Liver (tissue), 9 donors: ENCODE measurements around the gene CACNA1S. TPM values are rescaled to one million over a fixed set of nuclear protein-coding genes. Genes with fewer than 3 reads are reported as not detected.

Experiments used
- DNase-seq: peaks from one replicate; pipeline ENCODE4 v3.0.0-alpha.2; 2017; ENCODE audit warnings: low spot score
- H3K27ac ChIP-seq, 2 donors: one replicate each; pipeline ENCODE4 v1.7.0; 2013; ENCODE audit warnings: inconsistent platforms in 2 of 2, low read length in 2 of 2, control low read depth in 1 of 2, low read depth in 1 of 2, mild to moderate bottlenecking in 1 of 2
- H3K27me3 ChIP-seq, 4 donors: one replicate each; pipeline versions ENCODE4 v1.6.1 to v1.7.0; 2013; ENCODE audit warnings: low read length in 3 of 4, inconsistent platforms in 1 of 4, mild to moderate bottlenecking in 1 of 4, moderate library complexity in 1 of 4; ENCODE audit not compliant: control insufficient read depth in 4 of 4, insufficient read depth in 4 of 4
- H3K36me3 ChIP-seq, 4 donors: one replicate each; pipeline versions ENCODE4 v1.6.1 to v1.7.0; 2013; ENCODE audit warnings: low read length in 3 of 4, mild to moderate bottlenecking in 3 of 4, low read depth in 1 of 4, moderate library complexity in 1 of 4; ENCODE audit not compliant: control insufficient read depth in 4 of 4, insufficient read depth in 3 of 4
- H3K4me1 ChIP-seq, 4 donors: one replicate each; pipeline versions ENCODE4 v1.6.1 to v1.7.0; 2013; ENCODE audit warnings: low read length in 3 of 4, mild to moderate bottlenecking in 3 of 4, moderate library complexity in 1 of 4; ENCODE audit not compliant: control insufficient read depth in 4 of 4, insufficient read depth in 4 of 4
- H3K4me3 ChIP-seq, 3 donors: one replicate each; pipeline versions ENCODE4 v1.6.1 to v1.7.0; 2013; ENCODE audit warnings: low read length in 3 of 3, control low read depth in 1 of 3, low read depth in 1 of 3, mild to moderate bottlenecking in 1 of 3
- H3K9ac ChIP-seq, 2 donors: one replicate each; pipeline ENCODE4 v1.7.0; 2013; ENCODE audit warnings: low read length in 2 of 2, mild to moderate bottlenecking in 2 of 2, moderate library complexity in 2 of 2, control low read depth in 1 of 2, low read depth in 1 of 2
- H3K9me3 ChIP-seq, 4 donors: one replicate each; pipeline versions ENCODE4 v1.6.1 to v1.7.0; 2013; ENCODE audit warnings: low read length in 3 of 4; ENCODE audit not compliant: control insufficient read depth in 4 of 4
- ATF3 ChIP-seq: IDR thresholded peaks from 2 replicates; pipeline ENCODE4 v1.6.1; 2016; ENCODE audit warnings: antibody characterized with exemption
- EGR1 ChIP-seq, 2 donors: IDR thresholded peaks; 2 replicates each; pipeline ENCODE4 v1.6.1; 2016 to 2018; ENCODE audit warnings: antibody characterized with exemption in 2 of 2, low read depth in 2 of 2
- FOXA2 ChIP-seq: IDR thresholded peaks from 2 replicates; pipeline ENCODE4 v1.6.1; 2016; ENCODE audit warnings: antibody characterized with exemption
- HNF4G ChIP-seq: IDR thresholded peaks from 2 replicates; pipeline ENCODE4 v1.6.1; 2016; ENCODE audit warnings: antibody characterized with exemption
- JUND ChIP-seq, 2 donors: IDR thresholded peaks; 2 replicates each; pipeline ENCODE4 v1.6.1; 2016; ENCODE audit warnings: antibody characterized with exemption in 2 of 2
- NR2F2 ChIP-seq: IDR thresholded peaks from 2 replicates; pipeline ENCODE4 v1.6.1; 2016; ENCODE audit warnings: antibody characterized with exemption
- RAD21 ChIP-seq, 2 donors: IDR thresholded peaks; 2 replicates each; pipeline ENCODE4 v1.6.1; 2016; ENCODE audit warnings: antibody characterized with exemption in 2 of 2, mild to moderate bottlenecking in 2 of 2
- REST ChIP-seq: IDR thresholded peaks from 2 replicates; pipeline ENCODE4 v1.6.1; 2016; ENCODE audit warnings: antibody characterized with exemption, mild to moderate bottlenecking
- SP1 ChIP-seq: IDR thresholded peaks from 2 replicates; pipeline ENCODE4 v1.6.1; 2018; ENCODE audit warnings: antibody characterized with exemption, mild to moderate bottlenecking
- YY1 ChIP-seq: IDR thresholded peaks from 2 replicates; pipeline ENCODE4 v1.6.1; 2016; ENCODE audit warnings: antibody characterized with exemption, mild to moderate bottlenecking
- ZBTB33 ChIP-seq: IDR thresholded peaks from 2 replicates; pipeline ENCODE4 v1.6.1; 2016; ENCODE audit warnings: antibody characterized with exemption
- WGBS: extraction: QIAGEN DNeasy Blood & Tissue Kit; methylation state at CpG from one replicate; pipeline ENCODE4 v1.1.7; 2013; 5-methylcytosine and 5-hydroxymethylcytosine counted together
- polyA plus RNA-seq, 2 donors: library from polyadenylated mRNA; stranded (reverse) in 1 of 2; unstranded in 1 of 2; fragments of 200-250 nt in 1 of 2; fragments of >200 nt in 1 of 2; fragmentation: Nextera tagmentation in 1 of 2; extraction: Ambion mirVana in 1 of 2; gene quantifications; one replicate each; pipeline versions ENCODE4 v1.2.1 to v1.2.3, GENCODE V29; 2013 to 2015
- total RNA-seq, 2 donors: library from RNA; depleted of rRNA; stranded (reverse); fragments of >200 nt; gene quantifications; one replicate each; pipeline ENCODE4 v1.2.3, GENCODE V29; 2014
- TF ChIP-seq, protein P1 (sequence below): fragments of 150-350 bp; IDR thresholded peaks from 2 replicates; pipeline ENCODE4 v1.5.1; 2017; ENCODE audit warnings: improper control_type of control experiment, low read depth, low read length; ENCODE audit not compliant: missing input control
- donor health status: healthy.
- donor health status: healthy.
- donor health status: healthy.
- donor health status: healthy.
- donor health status: healthy.

CACNA1S gene
- total and polyA plus RNA-seq, 4 donors = under 0.01 to 0.33 TPM; not detected in 2

GRCh38 chr1:201093561-201093960 is 18.7 kb downstream of the CACNA1S start:
- TF ChIP-seq RAD21 (IDR thresholded peaks at IDR 0.05) (no peak), NR2F2 (no peak), FOXA2 (no peak), SP1 (no peak), REST (no peak)
- TF ChIP-seq, protein P1, sequence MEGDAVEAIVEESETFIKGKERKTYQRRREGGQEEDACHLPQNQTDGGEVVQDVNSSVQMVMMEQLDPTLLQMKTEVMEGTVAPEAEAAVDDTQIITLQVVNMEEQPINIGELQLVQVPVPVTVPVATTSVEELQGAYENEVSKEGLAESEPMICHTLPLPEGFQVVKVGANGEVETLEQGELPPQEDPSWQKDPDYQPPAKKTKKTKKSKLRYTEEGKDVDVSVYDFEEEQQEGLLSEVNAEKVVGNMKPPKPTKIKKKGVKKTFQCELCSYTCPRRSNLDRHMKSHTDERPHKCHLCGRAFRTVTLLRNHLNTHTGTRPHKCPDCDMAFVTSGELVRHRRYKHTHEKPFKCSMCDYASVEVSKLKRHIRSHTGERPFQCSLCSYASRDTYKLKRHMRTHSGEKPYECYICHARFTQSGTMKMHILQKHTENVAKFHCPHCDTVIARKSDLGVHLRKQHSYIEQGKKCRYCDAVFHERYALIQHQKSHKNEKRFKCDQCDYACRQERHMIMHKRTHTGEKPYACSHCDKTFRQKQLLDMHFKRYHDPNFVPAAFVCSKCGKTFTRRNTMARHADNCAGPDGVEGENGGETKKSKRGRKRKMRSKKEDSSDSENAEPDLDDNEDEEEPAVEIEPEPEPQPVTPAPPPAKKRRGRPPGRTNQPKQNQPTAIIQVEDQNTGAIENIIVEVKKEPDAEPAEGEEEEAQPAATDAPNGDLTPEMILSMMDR = no peak
- Histone ChIP-seq H3K9ac (no peak overlapping the region), H3K27me3 (no peaks in the 10 kb centered on the region), H3K9me3 (no peaks in the 10 kb centered on the region), H3K4me3 (no peak overlapping the region), H3K4me1 (no peaks in the 10 kb centered on the region), H3K36me3 (no peaks in the 10 kb centered on the region), H3K27ac (no peak overlapping the region)
- WGBS = 90% methylated on average over 7 of the region's 7 CpGs
- DNase-seq = no peak

DNA sequence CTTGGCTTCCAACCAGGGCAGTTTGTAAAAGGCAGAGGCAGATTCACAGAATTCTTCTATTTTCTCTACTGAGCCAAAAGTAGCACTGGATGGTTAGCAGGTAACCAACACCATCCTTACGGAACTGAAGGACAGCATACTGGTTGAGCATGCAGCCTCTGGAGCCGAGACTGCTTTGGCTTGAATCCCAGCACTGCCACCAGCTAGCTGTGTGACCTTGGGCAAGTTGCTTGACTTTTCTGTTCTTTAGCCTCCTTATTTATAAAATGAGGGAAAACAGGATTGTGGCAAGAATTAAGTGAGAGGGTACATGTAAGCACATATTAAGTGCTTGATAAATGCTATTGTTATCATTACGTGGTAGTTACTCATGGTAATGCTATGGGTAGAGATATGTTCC is 19.5 kb downstream of the CACNA1S start:
- no peaks in the 10 kb centered on the region for H3K9me3 ChIP-seq
- DNase-seq = no peak
- WGBS = 93% methylated on average over 3 of the region's 3 CpGs
- H3K4me3 ChIP-seq = no peak overlapping the region
- H3K4me1 ChIP-seq = no peaks in the 10 kb centered on the region
- H3K36me3 ChIP-seq = no peaks in the 10 kb centered on the region
- no peak overlapping the region for H3K27ac ChIP-seq
- no peak for TF ChIP-seq ZBTB33
- no peak for TF ChIP-seq SP1
- TF ChIP-seq JUND (IDR thresholded peaks at IDR 0.05) = no peak
- TF ChIP-seq HNF4G = no peak
- TF ChIP-seq EGR1 (IDR thresholded peaks at IDR 0.05; ENCODE audit: low read depth in 2 of 2) = no peak
- TF ChIP-seq YY1 = no peak
- no peak for TF ChIP-seq ATF3
- no peaks in the 10 kb centered on the region for H3K27me3 ChIP-seq
- H3K9ac ChIP-seq = no peak overlapping the region
